SK-N-SH (cell line): ENCODE data around the gene CDH13. TPM values are rescaled to one million over a fixed set of nuclear protein-coding genes. Genes with fewer than 3 reads are reported as not detected.

Experiments used
- CTCF ChIA-PET: fragments of 300-600, 350-600 bp; formaldehyde crosslinking; extraction: SDS; loops from one replicate; lab custom pipeline; 2021; lab: Yijun Ruan, JAX
- POLR2A ChIA-PET: fragments of 350-600 bp; sonication (Branson Sonifier 250); formaldehyde crosslinking; extraction: SDS; loops from one replicate; lab custom pipeline; 2020; ENCODE audit warnings: antibody characterized with exemption, inconsistent platforms; lab: Yijun Ruan, JAX
- DNase-seq: peaks from one replicate; pipeline ENCODE4 v3.0.0; 2012
- H2AFZ ChIP-seq: fragments of 200-600 bp; sonication (generic); 2 replicates; pipeline ENCODE4 v1.8.1; 2016; ENCODE audit warnings: antibody characterized with exemption, mild to moderate bottlenecking, low read depth
- H3F3A ChIP-seq: fragments of 200-600 bp; sonication (generic); replicated peaks from 2 replicates; pipeline ENCODE3; 2016; ENCODE audit warnings: antibody characterized with exemption, mild to moderate bottlenecking; ENCODE audit not compliant: insufficient read depth
- H3K27ac ChIP-seq, 2 experiments: fragments of 200-500 bp in 1 of 2; fragments of 200-600 bp in 1 of 2; sonication (Bioruptor generic) in 1 of 2; sonication (generic), shearing (Covaris generic) in 1 of 2; 2 replicates each; pipeline versions ENCODE4 v1.5.1 to v1.6.1; 2014 to 2016; ENCODE audit warnings: low read depth in 2 of 2, inconsistent platforms in 1 of 2, low read length in 1 of 2, mild to moderate bottlenecking in 1 of 2, mixed read lengths in 1 of 2
- H3K27me3 ChIP-seq: fragments of 200-600 bp; sonication (generic), shearing (Covaris generic); 2 replicates; pipeline ENCODE4 v1.6.1; 2016; ENCODE audit warnings: mixed run types; ENCODE audit not compliant: insufficient read depth
- H3K36me3 ChIP-seq, 2 experiments: fragments of 200-500 bp in 1 of 2; fragments of 200-600 bp in 1 of 2; sonication (Bioruptor generic) in 1 of 2; sonication (generic) in 1 of 2; replicated peaks in 1 of 2; 2 replicates each; pipeline versions ENCODE3 to v1.5.1; 2014 to 2016; ENCODE audit warnings: low read length in 1 of 2, mild to moderate bottlenecking in 1 of 2; ENCODE audit not compliant: insufficient read depth in 2 of 2, control insufficient read depth in 1 of 2
- H3K4me1 ChIP-seq, 2 experiments: fragments of 200-500 bp in 1 of 2; fragments of 200-600 bp in 1 of 2; sonication (Bioruptor generic) in 1 of 2; sonication (generic), shearing (Covaris generic) in 1 of 2; 2 replicates each; pipeline versions ENCODE4 v1.5.1 to v1.6.1; 2014 to 2016; ENCODE audit warnings: low read depth in 1 of 2, low read length in 1 of 2, mixed run types in 1 of 2; ENCODE audit not compliant: insufficient read depth in 2 of 2, control insufficient read depth in 1 of 2
- H3K4me2 ChIP-seq: fragments of 200-600 bp; sonication (generic), shearing (Covaris generic); 2 replicates; pipeline ENCODE4 v1.6.1; 2017; ENCODE audit warnings: mixed run types
- H3K4me3 ChIP-seq, 2 experiments: fragments of 200-500 bp in 1 of 2; fragments of 200-600 bp in 1 of 2; sonication (Bioruptor generic) in 1 of 2; sonication (generic), shearing (Covaris generic) in 1 of 2; 2 replicates each; pipeline versions ENCODE4 v1.5.1 to v1.8.1; 2014 to 2016; ENCODE audit warnings: low read depth in 2 of 2, inconsistent platforms in 1 of 2, low read length in 1 of 2, mild to moderate bottlenecking in 1 of 2, mixed read lengths in 1 of 2, moderate library complexity in 1 of 2
- H3K79me2 ChIP-seq: fragments of 200-600 bp; sonication (generic); 2 replicates; pipeline ENCODE4 v1.8.1; 2017; ENCODE audit warnings: mild to moderate bottlenecking; ENCODE audit not compliant: insufficient read depth
- H3K9ac ChIP-seq: fragments of 200-600 bp; sonication (generic); 2 replicates; pipeline ENCODE4 v1.6.1; 2017; ENCODE audit warnings: mixed run types
- H3K9me2 ChIP-seq: fragments of 200-600 bp; sonication (generic); 2 replicates; pipeline ENCODE4 v1.6.1; 2017; ENCODE audit warnings: mixed run types
- H3K9me3 ChIP-seq: fragments of 200-600 bp; sonication (generic); 2 replicates; pipeline ENCODE4 v1.6.1; 2017; ENCODE audit warnings: mixed run types, mild to moderate bottlenecking, moderate library complexity
- H4K20me1 ChIP-seq: fragments of 200-600 bp; sonication (generic); 2 replicates; pipeline ENCODE4 v1.6.1; 2017; ENCODE audit warnings: mild to moderate bottlenecking, mixed run types; ENCODE audit not compliant: insufficient read depth
- ELF1 ChIP-seq: IDR thresholded peaks from 2 replicates; pipeline ENCODE4 v1.4.0; 2012
- EP300 ChIP-seq, 2 experiments: IDR thresholded peaks; 2 replicates each; pipeline versions ENCODE4 v1.4.0 to v1.6.1; 2012; ENCODE audit warnings: borderline replicate concordance in 1 of 2, low read depth in 1 of 2, low read length in 1 of 2
- EZH2phosphoT487 ChIP-seq: fragments of 200-600 bp; sonication (generic); IDR thresholded peaks from 2 replicates; pipeline ENCODE4 v1.6.1; 2017; ENCODE audit warnings: low read depth, mixed run types, mild to moderate bottlenecking, antibody characterized with exemption, moderate library complexity, borderline replicate concordance
- FOSL2 ChIP-seq: IDR thresholded peaks from 2 replicates; pipeline ENCODE4 v1.4.0; 2012; ENCODE audit warnings: low read depth, mild to moderate bottlenecking, moderate library complexity, borderline replicate concordance
- FOXM1 ChIP-seq: IDR thresholded peaks from 2 replicates; pipeline ENCODE4 v1.4.0; 2012; ENCODE audit warnings: low read depth, mild to moderate bottlenecking
- GABPA ChIP-seq: IDR thresholded peaks from 2 replicates; pipeline ENCODE4 v1.4.0; 2012; ENCODE audit warnings: low read depth, mild to moderate bottlenecking
- JUND ChIP-seq: IDR thresholded peaks from 2 replicates; pipeline ENCODE4 v1.4.0; 2012
- MXI1 ChIP-seq: IDR thresholded peaks from 2 replicates; pipeline ENCODE4 v1.6.1; 2012; ENCODE audit warnings: mild to moderate bottlenecking, low read depth, low read length, improper control_type of control experiment
- NFIC ChIP-seq: IDR thresholded peaks from 2 replicates; pipeline ENCODE4 v1.4.0; 2012; ENCODE audit warnings: borderline replicate concordance
- PBX3 ChIP-seq: IDR thresholded peaks from 2 replicates; pipeline ENCODE4; 2012
- POLR2AphosphoS5 ChIP-seq: IDR thresholded peaks from 2 replicates; pipeline ENCODE4 v1.6.1; 2012; ENCODE audit warnings: low read depth, low read length
- RAD21 ChIP-seq: IDR thresholded peaks from 2 replicates; pipeline ENCODE4 v1.6.1; 2012; ENCODE audit warnings: mild to moderate bottlenecking, low read length
- RXRA ChIP-seq: IDR thresholded peaks from 2 replicates; pipeline ENCODE4 v1.4.0; 2012; ENCODE audit warnings: low read depth, mild to moderate bottlenecking, borderline replicate concordance
- SIN3A ChIP-seq: IDR thresholded peaks from 2 replicates; pipeline ENCODE4 v1.6.1; 2012; ENCODE audit warnings: low read depth, mild to moderate bottlenecking, low read length, moderate library complexity, borderline replicate concordance
- TAF1 ChIP-seq: IDR thresholded peaks from 2 replicates; pipeline ENCODE4 v1.6.1; 2012; ENCODE audit warnings: low read depth, mild to moderate bottlenecking, low read length, moderate library complexity, borderline replicate concordance
- TCF12 ChIP-seq: IDR thresholded peaks from 2 replicates; pipeline ENCODE4 v1.4.0; 2012
- TEAD4 ChIP-seq: IDR thresholded peaks from 2 replicates; pipeline ENCODE4 v1.4.0; 2012; ENCODE audit warnings: mild to moderate bottlenecking, borderline replicate concordance; ENCODE audit not compliant: insufficient read depth
- WGBS: methylation state at CpG from one replicate; pipeline ENCODE4 v1.1.6; 2017; ENCODE audit warnings: low lambda C conversion rate; 5-methylcytosine and 5-hydroxymethylcytosine counted together
- polyA plus RNA-seq, 3 experiments: library from polyadenylated mRNA; depleted of rRNA; stranded (reverse); fragments of >200 nt; gene quantifications; 2 replicates each; pipeline ENCODE4 v1.2.3, GENCODE V29; 2012
- TF ChIP-seq, protein P1 (sequence below): fragments of 200-600 bp; sonication (generic); IDR thresholded peaks from 2 replicates; pipeline ENCODE4 v1.6.1; 2017; ENCODE audit warnings: antibody characterized with exemption, mild to moderate bottlenecking, moderate library complexity
- TF ChIP-seq, protein P2 (sequence below): fragments of 150-350 bp; IDR thresholded peaks from 2 replicates; pipeline ENCODE4 v1.6.1; 2017; ENCODE audit warnings: antibody characterized with exemption, low read length, low read depth, borderline replicate concordance
- TF ChIP-seq, protein P3 (sequence below): IDR thresholded peaks from 2 replicates; pipeline ENCODE4 v1.4.0; 2012; ENCODE audit warnings: low read depth
- TF ChIP-seq, protein P4 (sequence below): IDR thresholded peaks from 2 replicates; pipeline ENCODE4 v1.4.0; 2012; ENCODE audit warnings: low read depth, borderline replicate concordance
- TF ChIP-seq, protein P5 (sequence below): IDR thresholded peaks from 2 replicates; pipeline ENCODE4 v1.6.1; 2012; ENCODE audit warnings: mild to moderate bottlenecking, low read depth, low read length, moderate library complexity

CDH13 gene
- polyA plus RNA-seq, 1 of the 3 experiments (the other 2 are of a cell fraction) = 93.0 TPM

- no peaks in the 10 kb centered on the region for H3K27me3 ChIP-seq
- H3K4me2 ChIP-seq = peak overlapping the region; percentile 64
- no peaks in the 10 kb centered on the region for H3K9me3 ChIP-seq
- peak overlapping the region; percentile 72 for H3K9ac ChIP-seq
- no peak overlapping the region for H2AFZ ChIP-seq
- H3K79me2 ChIP-seq = peaks cover 56% of the 10 kb centered on the region
- TF ChIP-seq JUND (peak; percentile 99), EP300 (IDR thresholded peaks at IDR 0.05; ENCODE audit: borderline replicate concordance in 1 of 2, low read depth in 1 of 2, low read length in 1 of 2) (peak in 1 of 2 experiments; percentile 95; a peak in 2 of 4 replicates), RXRA (peak; percentile 92), TAF1 (peak; percentile 14; the same call in 1 of the 2 replicates), EZH2phosphoT487 (no peak), FOSL2 (peak; percentile 97), POLR2AphosphoS5 (peak; percentile 71), PBX3 (peak; percentile 73), FOXM1 (peak; percentile 64; the same call in 1 of the 2 replicates), TCF12 (peak; percentile 95), MXI1 (no peak), NFIC (peak; percentile 67; the same call in 1 of the 2 replicates), TEAD4 (peak; percentile 96), GABPA (peak; percentile 41; the same call in 1 of the 2 replicates), RAD21 (no peak), SIN3A (peak; percentile 91; the same call in 1 of the 2 replicates), ELF1 (peak; percentile 31; the same call in 1 of the 2 replicates)
- TF ChIP-seq, protein P1, sequence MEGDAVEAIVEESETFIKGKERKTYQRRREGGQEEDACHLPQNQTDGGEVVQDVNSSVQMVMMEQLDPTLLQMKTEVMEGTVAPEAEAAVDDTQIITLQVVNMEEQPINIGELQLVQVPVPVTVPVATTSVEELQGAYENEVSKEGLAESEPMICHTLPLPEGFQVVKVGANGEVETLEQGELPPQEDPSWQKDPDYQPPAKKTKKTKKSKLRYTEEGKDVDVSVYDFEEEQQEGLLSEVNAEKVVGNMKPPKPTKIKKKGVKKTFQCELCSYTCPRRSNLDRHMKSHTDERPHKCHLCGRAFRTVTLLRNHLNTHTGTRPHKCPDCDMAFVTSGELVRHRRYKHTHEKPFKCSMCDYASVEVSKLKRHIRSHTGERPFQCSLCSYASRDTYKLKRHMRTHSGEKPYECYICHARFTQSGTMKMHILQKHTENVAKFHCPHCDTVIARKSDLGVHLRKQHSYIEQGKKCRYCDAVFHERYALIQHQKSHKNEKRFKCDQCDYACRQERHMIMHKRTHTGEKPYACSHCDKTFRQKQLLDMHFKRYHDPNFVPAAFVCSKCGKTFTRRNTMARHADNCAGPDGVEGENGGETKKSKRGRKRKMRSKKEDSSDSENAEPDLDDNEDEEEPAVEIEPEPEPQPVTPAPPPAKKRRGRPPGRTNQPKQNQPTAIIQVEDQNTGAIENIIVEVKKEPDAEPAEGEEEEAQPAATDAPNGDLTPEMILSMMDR = no peak
- TF ChIP-seq, protein P2, sequence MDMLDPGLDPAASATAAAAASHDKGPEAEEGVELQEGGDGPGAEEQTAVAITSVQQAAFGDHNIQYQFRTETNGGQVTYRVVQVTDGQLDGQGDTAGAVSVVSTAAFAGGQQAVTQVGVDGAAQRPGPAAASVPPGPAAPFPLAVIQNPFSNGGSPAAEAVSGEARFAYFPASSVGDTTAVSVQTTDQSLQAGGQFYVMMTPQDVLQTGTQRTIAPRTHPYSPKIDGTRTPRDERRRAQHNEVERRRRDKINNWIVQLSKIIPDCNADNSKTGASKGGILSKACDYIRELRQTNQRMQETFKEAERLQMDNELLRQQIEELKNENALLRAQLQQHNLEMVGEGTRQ = no peak
- TF ChIP-seq, protein P3, sequence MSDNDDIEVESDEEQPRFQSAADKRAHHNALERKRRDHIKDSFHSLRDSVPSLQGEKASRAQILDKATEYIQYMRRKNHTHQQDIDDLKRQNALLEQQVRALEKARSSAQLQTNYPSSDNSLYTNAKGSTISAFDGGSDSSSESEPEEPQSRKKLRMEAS = peak; percentile 90
- TF ChIP-seq, protein P4, sequence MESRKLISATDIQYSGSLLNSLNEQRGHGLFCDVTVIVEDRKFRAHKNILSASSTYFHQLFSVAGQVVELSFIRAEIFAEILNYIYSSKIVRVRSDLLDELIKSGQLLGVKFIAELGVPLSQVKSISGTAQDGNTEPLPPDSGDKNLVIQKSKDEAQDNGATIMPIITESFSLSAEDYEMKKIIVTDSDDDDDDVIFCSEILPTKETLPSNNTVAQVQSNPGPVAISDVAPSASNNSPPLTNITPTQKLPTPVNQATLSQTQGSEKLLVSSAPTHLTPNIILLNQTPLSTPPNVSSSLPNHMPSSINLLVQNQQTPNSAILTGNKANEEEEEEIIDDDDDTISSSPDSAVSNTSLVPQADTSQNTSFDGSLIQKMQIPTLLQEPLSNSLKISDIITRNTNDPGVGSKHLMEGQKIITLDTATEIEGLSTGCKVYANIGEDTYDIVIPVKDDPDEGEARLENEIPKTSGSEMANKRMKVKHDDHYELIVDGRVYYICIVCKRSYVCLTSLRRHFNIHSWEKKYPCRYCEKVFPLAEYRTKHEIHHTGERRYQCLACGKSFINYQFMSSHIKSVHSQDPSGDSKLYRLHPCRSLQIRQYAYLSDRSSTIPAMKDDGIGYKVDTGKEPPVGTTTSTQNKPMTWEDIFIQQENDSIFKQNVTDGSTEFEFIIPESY = peak; percentile 88
- TF ChIP-seq, protein P5, sequence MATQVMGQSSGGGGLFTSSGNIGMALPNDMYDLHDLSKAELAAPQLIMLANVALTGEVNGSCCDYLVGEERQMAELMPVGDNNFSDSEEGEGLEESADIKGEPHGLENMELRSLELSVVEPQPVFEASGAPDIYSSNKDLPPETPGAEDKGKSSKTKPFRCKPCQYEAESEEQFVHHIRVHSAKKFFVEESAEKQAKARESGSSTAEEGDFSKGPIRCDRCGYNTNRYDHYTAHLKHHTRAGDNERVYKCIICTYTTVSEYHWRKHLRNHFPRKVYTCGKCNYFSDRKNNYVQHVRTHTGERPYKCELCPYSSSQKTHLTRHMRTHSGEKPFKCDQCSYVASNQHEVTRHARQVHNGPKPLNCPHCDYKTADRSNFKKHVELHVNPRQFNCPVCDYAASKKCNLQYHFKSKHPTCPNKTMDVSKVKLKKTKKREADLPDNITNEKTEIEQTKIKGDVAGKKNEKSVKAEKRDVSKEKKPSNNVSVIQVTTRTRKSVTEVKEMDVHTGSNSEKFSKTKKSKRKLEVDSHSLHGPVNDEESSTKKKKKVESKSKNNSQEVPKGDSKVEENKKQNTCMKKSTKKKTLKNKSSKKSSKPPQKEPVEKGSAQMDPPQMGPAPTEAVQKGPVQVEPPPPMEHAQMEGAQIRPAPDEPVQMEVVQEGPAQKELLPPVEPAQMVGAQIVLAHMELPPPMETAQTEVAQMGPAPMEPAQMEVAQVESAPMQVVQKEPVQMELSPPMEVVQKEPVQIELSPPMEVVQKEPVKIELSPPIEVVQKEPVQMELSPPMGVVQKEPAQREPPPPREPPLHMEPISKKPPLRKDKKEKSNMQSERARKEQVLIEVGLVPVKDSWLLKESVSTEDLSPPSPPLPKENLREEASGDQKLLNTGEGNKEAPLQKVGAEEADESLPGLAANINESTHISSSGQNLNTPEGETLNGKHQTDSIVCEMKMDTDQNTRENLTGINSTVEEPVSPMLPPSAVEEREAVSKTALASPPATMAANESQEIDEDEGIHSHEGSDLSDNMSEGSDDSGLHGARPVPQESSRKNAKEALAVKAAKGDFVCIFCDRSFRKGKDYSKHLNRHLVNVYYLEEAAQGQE = peak; percentile 54; the same call in 1 of the 2 replicates
- TF ChIP-seq, all 33 proteins: peak for 17
- Histone ChIP-seq H3K36me3 (no peaks in the 10 kb centered on the region), H3K4me3 (peak overlapping the region in 1 of 2 experiments; percentile 16; a peak in 3 of 4 replicates), H3K27ac (peak overlapping the region; percentile 75 to 96; a peak in 3 of 4 replicates), H3K9me2 (no peaks in the 10 kb centered on the region), H3F3A (peaks cover 52% of the 10 kb centered on the region), H4K20me1 (no peaks in the 10 kb centered on the region), H3K4me1 (peaks cover 7 to 54% of the 10 kb centered on the region in 2 experiments)
- CTCF ChIA-PET = no interaction called here
- WGBS = 8% methylated on average over 9 of the region's 11 CpGs
- POLR2A ChIA-PET = no interaction called here
- DNase-seq = no peak
Observed at GRCh38 chr16:82653550-82654511, 27.1 kb downstream of the CDH13 start.
